Neural progenitor cell (in vitro differentiated cells): ENCODE measurements around the gene HIVEP2.

Experiments used
- EZH2 ChIP-seq: fragments of 200-600 bp; sonication (generic); IDR thresholded peaks from 2 replicates; pipeline ENCODE4 v1.6.1; 2017; ENCODE audit warnings: antibody characterized with exemption, mild to moderate bottlenecking, moderate library complexity
- TF ChIP-seq, protein P1 (sequence below): fragments of 200-600 bp; sonication (generic); IDR thresholded peaks from 2 replicates; pipeline ENCODE4 v1.5.1; 2017; ENCODE audit warnings: antibody characterized with exemption, mild to moderate bottlenecking

DNA sequence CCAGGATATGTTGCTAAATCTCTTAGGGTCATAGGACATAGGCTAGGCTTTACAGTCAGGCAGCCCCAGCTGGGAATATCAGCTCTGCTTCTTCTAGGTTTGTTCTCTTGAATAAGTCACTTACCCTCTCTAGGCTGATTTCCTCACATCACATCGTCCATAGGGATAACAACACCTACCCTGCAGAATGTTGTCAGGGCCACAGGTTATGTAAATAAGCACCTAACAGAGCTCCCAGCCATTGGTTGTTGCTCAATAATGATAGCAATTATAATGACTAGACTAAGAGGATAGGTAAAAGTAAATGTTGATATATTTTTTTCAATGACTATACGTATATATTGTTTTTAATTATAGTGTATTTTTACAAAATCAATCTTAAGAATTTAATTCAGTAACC is 135.0 kb downstream of the HIVEP2 start:
- TF ChIP-seq, protein P1, sequence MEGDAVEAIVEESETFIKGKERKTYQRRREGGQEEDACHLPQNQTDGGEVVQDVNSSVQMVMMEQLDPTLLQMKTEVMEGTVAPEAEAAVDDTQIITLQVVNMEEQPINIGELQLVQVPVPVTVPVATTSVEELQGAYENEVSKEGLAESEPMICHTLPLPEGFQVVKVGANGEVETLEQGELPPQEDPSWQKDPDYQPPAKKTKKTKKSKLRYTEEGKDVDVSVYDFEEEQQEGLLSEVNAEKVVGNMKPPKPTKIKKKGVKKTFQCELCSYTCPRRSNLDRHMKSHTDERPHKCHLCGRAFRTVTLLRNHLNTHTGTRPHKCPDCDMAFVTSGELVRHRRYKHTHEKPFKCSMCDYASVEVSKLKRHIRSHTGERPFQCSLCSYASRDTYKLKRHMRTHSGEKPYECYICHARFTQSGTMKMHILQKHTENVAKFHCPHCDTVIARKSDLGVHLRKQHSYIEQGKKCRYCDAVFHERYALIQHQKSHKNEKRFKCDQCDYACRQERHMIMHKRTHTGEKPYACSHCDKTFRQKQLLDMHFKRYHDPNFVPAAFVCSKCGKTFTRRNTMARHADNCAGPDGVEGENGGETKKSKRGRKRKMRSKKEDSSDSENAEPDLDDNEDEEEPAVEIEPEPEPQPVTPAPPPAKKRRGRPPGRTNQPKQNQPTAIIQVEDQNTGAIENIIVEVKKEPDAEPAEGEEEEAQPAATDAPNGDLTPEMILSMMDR, result no peak
- TF ChIP-seq EZH2, result no peak
